Hepatocyte (in vitro differentiated cells): ENCODE results near the gene PTPRR. TPM values are rescaled to one million over a fixed set of nuclear protein-coding genes. Genes with fewer than 3 reads are reported as not detected.

ENCODE experiments used
- DNase-seq: peaks from one replicate; pipeline ENCODE4 v3.0.0-alpha.2; 2016; ENCODE audit warnings: low spot score
- H2AFZ ChIP-seq: fragments of 200-600 bp; sonication (generic); 2 replicates; pipeline ENCODE4 v1.6.0; 2016; ENCODE audit warnings: antibody characterized with exemption, mild to moderate bottlenecking
- H3K27ac ChIP-seq: fragments of 200-600 bp; sonication (generic); 2 replicates; pipeline ENCODE4 v1.5.1; 2016; ENCODE audit warnings: mild to moderate bottlenecking
- H3K27me3 ChIP-seq: fragments of 200-600 bp; sonication (generic); 2 replicates; pipeline ENCODE4 v1.6.1; 2016
- H3K36me3 ChIP-seq: fragments of 200-600 bp; sonication (generic); replicated peaks from 2 replicates; pipeline ENCODE4 v1.5.1; 2016; ENCODE audit warnings: low read depth; ENCODE audit not compliant: insufficient read depth
- H3K4me1 ChIP-seq: fragments of 200-600 bp; sonication (generic); 2 replicates; pipeline ENCODE4 v1.5.1; 2016; ENCODE audit warnings: mild to moderate bottlenecking, moderate library complexity; ENCODE audit not compliant: insufficient read depth
- H3K4me2 ChIP-seq: fragments of 200-600 bp; sonication (generic); 2 replicates; pipeline ENCODE4 v1.6.0; 2016
- H3K4me3 ChIP-seq: fragments of 200-600 bp; sonication (generic); 2 replicates; pipeline ENCODE4 v1.5.1; 2016; ENCODE audit warnings: mild to moderate bottlenecking
- H3K79me2 ChIP-seq: fragments of 200-600 bp; sonication (generic); 2 replicates; pipeline ENCODE4 v1.6.0; 2017; ENCODE audit warnings: mild to moderate bottlenecking
- H3K9me2 ChIP-seq: fragments of 200-600 bp; sonication (generic); replicated peaks from 2 replicates; pipeline ENCODE4 v1.6.0; 2017; ENCODE audit warnings: mild to moderate bottlenecking; ENCODE audit not compliant: insufficient read depth
- H3K9me3 ChIP-seq: fragments of 200-600 bp; sonication (generic); 2 replicates; pipeline ENCODE4 v1.5.1; 2016; ENCODE audit warnings: low read depth, mild to moderate bottlenecking
- H4K20me1 ChIP-seq: fragments of 200-600 bp; sonication (generic); 2 replicates; pipeline ENCODE4 v1.6.0; 2016; ENCODE audit warnings: mild to moderate bottlenecking; ENCODE audit not compliant: insufficient read depth, poor library complexity, severe bottlenecking
- EZH2 ChIP-seq: fragments of 200-600 bp; sonication (generic); IDR thresholded peaks from 2 replicates; pipeline ENCODE4 v1.6.1; 2016; ENCODE audit warnings: antibody characterized with exemption, mild to moderate bottlenecking, borderline replicate concordance
- EZH2phosphoT487 ChIP-seq: fragments of 200-600 bp; sonication (generic); IDR thresholded peaks from one replicate; pipeline ENCODE4 v1.6.1; 2018; ENCODE audit warnings: antibody characterized with exemption, mild to moderate bottlenecking, low read depth, moderate library complexity; ENCODE audit not compliant: unreplicated experiment, severe bottlenecking
- WGBS: methylation state at CpG from one replicate; pipeline ENCODE4 v1.1.6; 2016; ENCODE audit warnings: low lambda C conversion rate; ENCODE audit errors: missing lambda C conversion rate; 5-methylcytosine and 5-hydroxymethylcytosine counted together
- polyA plus RNA-seq: library from polyadenylated mRNA; unstranded; fragments of >200 nt; fragmentation: Nextera tagmentation; extraction: Ambion mirVana; gene quantifications from 2 replicates; pipeline ENCODE4 v1.2.1, GENCODE V29; 2016
- total RNA-seq: library from RNA; depleted of rRNA; stranded (reverse); fragments of >200 nt; gene quantifications from 2 replicates; pipeline ENCODE4 v1.2.3, GENCODE V29; 2014
- TF ChIP-seq, protein P1 (sequence below): fragments of 200-600 bp; sonication (generic); IDR thresholded peaks from 2 replicates; pipeline ENCODE4 v1.5.1; 2016; ENCODE audit warnings: antibody characterized with exemption, mild to moderate bottlenecking; ENCODE audit not compliant: poor library complexity

PTPRR gene
- total and polyA plus RNA-seq, 2 experiments from 2014 or later = 1.9 to 4.8 TPM

DNA sequence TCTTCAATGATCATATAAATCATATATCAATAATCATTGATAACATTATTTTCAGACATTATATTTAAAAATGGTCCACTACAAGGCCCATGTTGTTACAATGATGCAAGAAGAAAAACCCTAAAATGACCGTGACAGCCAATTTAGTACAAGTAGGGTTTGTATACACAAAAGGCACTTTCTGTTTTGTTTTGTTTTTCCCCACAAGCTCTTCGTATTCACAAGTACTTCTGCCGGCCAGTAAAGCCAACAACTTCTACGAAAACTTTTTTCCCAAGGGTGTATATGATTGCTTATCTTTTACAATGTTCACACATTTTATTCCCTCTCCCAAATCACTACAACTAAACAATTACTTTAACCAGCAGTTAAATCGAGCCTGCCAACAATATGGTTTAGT is 292.9 kb downstream of the PTPRR start:
- Histone ChIP-seq H4K20me1 (no peaks in the 10 kb centered on the region), H3K9me2 (no peaks in the 10 kb centered on the region), H3K4me1 (no peaks in the 10 kb centered on the region), H3K79me2 (no peaks in the 10 kb centered on the region), H3K36me3 (no peaks in the 10 kb centered on the region), H2AFZ (no peak overlapping the region), H3K27me3 (no peaks in the 10 kb centered on the region), H3K9me3 (no peaks in the 10 kb centered on the region), H3K27ac (no peak overlapping the region), H3K4me2 (no peak overlapping the region), H3K4me3 (no peak overlapping the region)
- DNase-seq = no peak
- 82% methylated on average over 5 of the region's 5 CpGs for WGBS
- TF ChIP-seq EZH2phosphoT487 (no peak), EZH2 (no peak)
- TF ChIP-seq, protein P1, sequence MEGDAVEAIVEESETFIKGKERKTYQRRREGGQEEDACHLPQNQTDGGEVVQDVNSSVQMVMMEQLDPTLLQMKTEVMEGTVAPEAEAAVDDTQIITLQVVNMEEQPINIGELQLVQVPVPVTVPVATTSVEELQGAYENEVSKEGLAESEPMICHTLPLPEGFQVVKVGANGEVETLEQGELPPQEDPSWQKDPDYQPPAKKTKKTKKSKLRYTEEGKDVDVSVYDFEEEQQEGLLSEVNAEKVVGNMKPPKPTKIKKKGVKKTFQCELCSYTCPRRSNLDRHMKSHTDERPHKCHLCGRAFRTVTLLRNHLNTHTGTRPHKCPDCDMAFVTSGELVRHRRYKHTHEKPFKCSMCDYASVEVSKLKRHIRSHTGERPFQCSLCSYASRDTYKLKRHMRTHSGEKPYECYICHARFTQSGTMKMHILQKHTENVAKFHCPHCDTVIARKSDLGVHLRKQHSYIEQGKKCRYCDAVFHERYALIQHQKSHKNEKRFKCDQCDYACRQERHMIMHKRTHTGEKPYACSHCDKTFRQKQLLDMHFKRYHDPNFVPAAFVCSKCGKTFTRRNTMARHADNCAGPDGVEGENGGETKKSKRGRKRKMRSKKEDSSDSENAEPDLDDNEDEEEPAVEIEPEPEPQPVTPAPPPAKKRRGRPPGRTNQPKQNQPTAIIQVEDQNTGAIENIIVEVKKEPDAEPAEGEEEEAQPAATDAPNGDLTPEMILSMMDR = no peak

DNA sequence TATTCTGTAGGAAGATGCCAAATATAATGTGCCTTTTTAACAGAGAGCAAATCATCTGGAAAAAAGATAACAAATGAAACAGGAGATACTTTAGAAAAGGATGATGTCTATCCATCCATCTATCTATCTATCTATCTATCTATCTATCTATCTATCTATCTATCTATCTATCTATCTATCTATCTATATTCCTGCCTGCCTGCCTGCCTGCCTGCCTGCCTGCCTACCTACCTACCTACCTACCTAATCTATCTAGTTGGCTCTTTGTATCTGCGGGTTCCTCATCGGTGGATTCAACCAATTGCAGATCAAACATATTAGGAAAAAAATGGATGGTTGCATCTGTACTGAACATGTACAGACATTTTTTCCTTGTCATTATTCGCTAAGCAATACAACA is 294.4 kb downstream of the PTPRR start:
- Histone ChIP-seq H2AFZ (no peak overlapping the region), H4K20me1 (no peaks in the 10 kb centered on the region), H3K79me2 (no peaks in the 10 kb centered on the region), H3K4me3 (no peak overlapping the region), H3K9me3 (no peaks in the 10 kb centered on the region), H3K27me3 (no peaks in the 10 kb centered on the region), H3K36me3 (no peaks in the 10 kb centered on the region), H3K9me2 (no peaks in the 10 kb centered on the region), H3K4me1 (no peaks in the 10 kb centered on the region), H3K4me2 (no peak overlapping the region), H3K27ac (no peak overlapping the region)
- no peak for DNase-seq
- TF ChIP-seq EZH2 (no peak), EZH2phosphoT487 (no peak)
- TF ChIP-seq, protein P1 = no peak
- WGBS = 91% methylated on average over 3 of the region's 3 CpGs

DNA sequence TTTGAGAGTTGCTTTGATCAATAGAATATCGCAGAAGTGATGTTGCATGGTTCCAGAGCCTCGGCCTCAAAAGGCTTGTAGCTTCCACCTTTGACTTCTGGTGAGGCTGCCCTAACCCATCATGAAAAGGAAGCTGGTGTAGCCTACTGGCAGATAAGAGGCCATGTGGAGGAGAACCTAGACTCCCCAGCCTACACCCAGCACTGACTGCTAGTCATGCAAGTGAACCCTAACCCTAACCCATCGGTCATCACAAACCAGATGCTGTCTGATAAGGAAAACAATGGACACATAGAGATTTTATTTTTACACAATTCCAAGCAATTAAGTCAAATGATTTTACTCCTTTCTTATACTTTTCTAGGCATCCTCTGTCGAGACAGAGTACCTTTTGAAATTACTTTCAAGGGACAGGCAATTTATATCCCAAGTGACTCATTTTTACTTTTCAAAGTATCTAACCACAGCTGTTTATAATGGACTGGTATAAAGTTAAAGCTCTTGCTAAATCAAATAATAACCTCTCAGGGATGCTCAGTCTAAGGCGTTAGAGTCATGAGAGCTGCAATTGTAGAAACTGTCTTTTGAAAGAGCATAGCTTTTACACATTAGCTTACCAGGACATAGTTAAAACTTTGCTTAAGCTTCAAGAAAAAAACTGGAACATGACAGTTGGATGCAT is 300.9 kb downstream of the PTPRR start:
- DNase-seq = no peak
- no peaks in the 10 kb centered on the region for H4K20me1 ChIP-seq
- no peak overlapping the region for H3K4me3 ChIP-seq
- no peak overlapping the region for H3K27ac ChIP-seq
- H3K4me1 ChIP-seq = no peaks in the 10 kb centered on the region
- H3K27me3 ChIP-seq = peaks cover 5% of the 10 kb centered on the region
- H3K79me2 ChIP-seq = no peaks in the 10 kb centered on the region
- no peak for TF ChIP-seq EZH2
- TF ChIP-seq, protein P1 = no peak
- TF ChIP-seq EZH2phosphoT487 = no peak
- no peak overlapping the region for H2AFZ ChIP-seq
- H3K4me2 ChIP-seq = no peak overlapping the region
- H3K36me3 ChIP-seq = no peaks in the 10 kb centered on the region
- WGBS = 96% methylated on average over 5 of the region's 5 CpGs
- H3K9me3 ChIP-seq = no peaks in the 10 kb centered on the region
- H3K9me2 ChIP-seq = no peaks in the 10 kb centered on the region
